ENCODE measurements around the gene MARK1.

GRCh38 chr1:220681220-220681880, 153.4 kb downstream of the MARK1 start:
- no peak for TF ChIP-seq HOXA7 (CRISPR knock-in tag; IDR thresholded peaks at IDR 0.05)
- no peak for TF ChIP-seq CTCF (CRISPR knock-in tag; IDR thresholded peaks at IDR 0.05)
- TF ChIP-seq ZNF75D (CRISPR knock-in tag; IDR thresholded peaks at IDR 0.05; ENCODE audit: borderline replicate concordance) = no peak
- TF ChIP-seq FOXJ3 (CRISPR knock-in tag; IDR thresholded peaks at IDR 0.05; ENCODE audit: borderline replicate concordance) = no peak
- TF ChIP-seq POLR2AphosphoS2 (IDR thresholded peaks at IDR 0.05; ENCODE audit: low read depth, low read length) = no peak
- no peak for TF ChIP-seq SMC3 (IDR thresholded peaks at IDR 0.05; ENCODE audit: low read length)
- no peak for TF ChIP-seq ZFY (CRISPR knock-in tag; IDR thresholded peaks at IDR 0.05)
- no peak for TF ChIP-seq POLR2A (IDR thresholded peaks at IDR 0.05; ENCODE audit: insufficient read depth in 1 of 2, low read depth in 2 of 2, low read length in 2 of 2)
- TF ChIP-seq, protein P1, sequence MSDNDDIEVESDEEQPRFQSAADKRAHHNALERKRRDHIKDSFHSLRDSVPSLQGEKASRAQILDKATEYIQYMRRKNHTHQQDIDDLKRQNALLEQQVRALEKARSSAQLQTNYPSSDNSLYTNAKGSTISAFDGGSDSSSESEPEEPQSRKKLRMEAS (IDR thresholded peaks at IDR 0.05) = no peak
- TF ChIP-seq, protein P2, sequence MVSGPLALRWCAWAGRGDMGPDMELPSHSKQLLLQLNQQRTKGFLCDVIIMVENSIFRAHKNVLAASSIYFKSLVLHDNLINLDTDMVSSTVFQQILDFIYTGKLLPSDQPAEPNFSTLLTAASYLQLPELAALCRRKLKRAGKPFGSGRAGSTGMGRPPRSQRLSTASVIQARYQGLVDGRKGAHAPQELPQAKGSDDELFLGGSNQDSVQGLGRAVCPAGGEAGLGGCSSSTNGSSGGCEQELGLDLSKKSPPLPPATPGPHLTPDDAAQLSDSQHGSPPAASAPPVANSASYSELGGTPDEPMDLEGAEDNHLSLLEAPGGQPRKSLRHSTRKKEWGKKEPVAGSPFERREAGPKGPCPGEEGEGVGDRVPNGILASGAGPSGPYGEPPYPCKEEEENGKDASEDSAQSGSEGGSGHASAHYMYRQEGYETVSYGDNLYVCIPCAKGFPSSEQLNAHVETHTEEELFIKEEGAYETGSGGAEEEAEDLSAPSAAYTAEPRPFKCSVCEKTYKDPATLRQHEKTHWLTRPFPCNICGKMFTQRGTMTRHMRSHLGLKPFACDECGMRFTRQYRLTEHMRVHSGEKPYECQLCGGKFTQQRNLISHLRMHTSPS (CRISPR knock-in tag; IDR thresholded peaks at IDR 0.05; ENCODE audit: low read depth) = no peak
- no peak for TF ChIP-seq SMARCC2 (IDR thresholded peaks at IDR 0.05)
- no peak for TF ChIP-seq JUNB (CRISPR knock-in tag; IDR thresholded peaks at IDR 0.05; ENCODE audit: borderline replicate concordance)
